WTC11 (cell line): Measurements from ENCODE around the gene EFEMP2. TPM values are rescaled to one million over a fixed set of nuclear protein-coding genes. Genes with fewer than 3 reads are reported as not detected.

Experiments
- ATF2 ChIP-seq: sonication (generic); formaldehyde crosslinking; IDR thresholded peaks from 2 replicates; pipeline ENCODE4 v1.8.1; 2022; ENCODE audit warnings: low read depth, missing genetic modification reagents, borderline replicate concordance
- CBFB ChIP-seq: sonication (generic); formaldehyde crosslinking; IDR thresholded peaks from 2 replicates; pipeline ENCODE4 v1.8.1; 2022; ENCODE audit warnings: mild to moderate bottlenecking, low read depth, missing genetic modification reagents
- ERG ChIP-seq: fragments of 250-450 bp; sonication (Bioruptor Pico); IDR thresholded peaks from 2 replicates; pipeline ENCODE4 v1.8.0; 2021; ENCODE audit warnings: mild to moderate bottlenecking
- FOXK1 ChIP-seq: sonication (generic); formaldehyde crosslinking; IDR thresholded peaks from 2 replicates; pipeline ENCODE4 v1.8.0; 2022; ENCODE audit warnings: mild to moderate bottlenecking, moderate library complexity, missing genetic modification reagents
- GABPB1 ChIP-seq: sonication (generic); formaldehyde crosslinking; IDR thresholded peaks from 2 replicates; pipeline ENCODE4 v1.8.1; 2023; ENCODE audit warnings: mild to moderate bottlenecking, missing genetic modification reagents
- IRF2 ChIP-seq: sonication (generic); formaldehyde crosslinking; IDR thresholded peaks from 2 replicates; pipeline ENCODE4 v1.8.0; 2022; ENCODE audit warnings: low read depth, missing genetic modification reagents, borderline replicate concordance
- JAZF1 ChIP-seq: fragments of 250-450 bp; sonication (Bioruptor Pico); IDR thresholded peaks from 2 replicates; pipeline ENCODE4 v1.9.0; 2021; ENCODE audit warnings: moderate library complexity, mild to moderate bottlenecking, inconsistent platforms
- KAT7 ChIP-seq: sonication (generic); formaldehyde crosslinking; IDR thresholded peaks from 2 replicates; pipeline ENCODE4 v1.8.1; 2023; ENCODE audit warnings: missing genetic modification reagents, mild to moderate bottlenecking, borderline replicate concordance
- MXD4 ChIP-seq: fragments of 250-450 bp; sonication (Bioruptor Pico); IDR thresholded peaks from 2 replicates; pipeline ENCODE4 v1.8.0; 2021; ENCODE audit warnings: mild to moderate bottlenecking, moderate library complexity, borderline replicate concordance
- MYBL2 ChIP-seq: sonication (generic); formaldehyde crosslinking; IDR thresholded peaks from 2 replicates; pipeline ENCODE4 v1.8.1; 2023; ENCODE audit warnings: mild to moderate bottlenecking, moderate library complexity, missing genetic modification reagents
- NFATC4 ChIP-seq: fragments of 250-450 bp; sonication (Bioruptor Pico); IDR thresholded peaks from 2 replicates; pipeline ENCODE4 v1.9.0; 2021; ENCODE audit warnings: mild to moderate bottlenecking
- NFYB ChIP-seq: sonication (generic); formaldehyde crosslinking; conservative IDR thresholded peaks from 2 replicates; pipeline ENCODE4 v1.8.0; 2022; ENCODE audit warnings: low read depth, missing genetic modification reagents
- NR3C1 ChIP-seq: sonication (generic); formaldehyde crosslinking; conservative IDR thresholded peaks from 2 replicates; pipeline ENCODE4 v1.8.1; 2023; ENCODE audit warnings: low read depth, mild to moderate bottlenecking, missing genetic modification reagents
- PRRX2 ChIP-seq: fragments of 250-450 bp; sonication (Bioruptor Pico); IDR thresholded peaks from 2 replicates; pipeline ENCODE4 v1.8.0; 2021; ENCODE audit warnings: mild to moderate bottlenecking
- SP1 ChIP-seq: sonication (generic); formaldehyde crosslinking; conservative IDR thresholded peaks from 2 replicates; pipeline ENCODE4 v1.8.1; 2022; ENCODE audit warnings: missing genetic modification reagents
- TCF7 ChIP-seq: sonication (generic); formaldehyde crosslinking; IDR thresholded peaks from 2 replicates; pipeline ENCODE4 v1.8.0; 2022; ENCODE audit warnings: mild to moderate bottlenecking, low read depth, missing genetic modification reagents, moderate library complexity
- TEAD4 ChIP-seq: sonication (generic); formaldehyde crosslinking; IDR thresholded peaks from 2 replicates; pipeline ENCODE4 v1.8.0; 2022; ENCODE audit warnings: mild to moderate bottlenecking, missing genetic modification reagents
- TP53 ChIP-seq: sonication (generic); formaldehyde crosslinking; IDR thresholded peaks from 2 replicates; pipeline ENCODE4 v1.8.1; 2023; ENCODE audit warnings: mild to moderate bottlenecking, missing genetic modification reagents
- ZNF138 ChIP-seq: sonication (generic); formaldehyde crosslinking; conservative IDR thresholded peaks from 2 replicates; pipeline ENCODE4 v1.8.1; 2022; ENCODE audit warnings: mild to moderate bottlenecking, moderate library complexity, missing genetic modification reagents
- ZNF232 ChIP-seq: sonication (generic); formaldehyde crosslinking; IDR thresholded peaks from 2 replicates; pipeline ENCODE4 v1.8.0; 2022; ENCODE audit warnings: mild to moderate bottlenecking, missing genetic modification reagents
- ZNF317 ChIP-seq: sonication (generic); formaldehyde crosslinking; IDR thresholded peaks from 2 replicates; pipeline ENCODE4 v1.8.1; 2023; ENCODE audit warnings: low read depth, mild to moderate bottlenecking, moderate library complexity, missing genetic modification reagents, borderline replicate concordance
- ZNF416 ChIP-seq: fragments of 250-450 bp; sonication (Bioruptor Pico); IDR thresholded peaks from 2 replicates; pipeline ENCODE4 v1.9.0; 2021; ENCODE audit warnings: mild to moderate bottlenecking, inconsistent platforms
- ZNF425 ChIP-seq: fragments of 250-450 bp; sonication (Bioruptor Pico); conservative IDR thresholded peaks from 2 replicates; pipeline ENCODE4 v1.9.0; 2021; ENCODE audit warnings: mild to moderate bottlenecking
- ZNF671 ChIP-seq: fragments of 250-450 bp; sonication (Bioruptor Pico); IDR thresholded peaks from 2 replicates; pipeline ENCODE4 v1.8.0; 2021; ENCODE audit warnings: mild to moderate bottlenecking
- total RNA-seq: library from RNA; stranded (reverse); gene quantifications from 3 replicates; pipeline ENCODE4 v1.2.3, GENCODE V29; 2021
- TF ChIP-seq, protein P1 (sequence below): sonication (generic); formaldehyde crosslinking; IDR thresholded peaks from 2 replicates; pipeline ENCODE4 v1.8.1; 2023; ENCODE audit warnings: mild to moderate bottlenecking, missing genetic modification reagents
- TF ChIP-seq, protein P2 (sequence below): sonication (generic); formaldehyde crosslinking; IDR thresholded peaks from 2 replicates; pipeline ENCODE4 v1.8.0; 2022; ENCODE audit warnings: mild to moderate bottlenecking, missing genetic modification reagents
- TF ChIP-seq, protein P3 (sequence below): sonication (generic); formaldehyde crosslinking; IDR thresholded peaks from 2 replicates; pipeline ENCODE4 v1.8.1; 2022; ENCODE audit warnings: low read depth, mild to moderate bottlenecking, moderate library complexity, missing genetic modification reagents, borderline replicate concordance
- TF ChIP-seq, protein P4 (sequence below): fragments of 250-450 bp; sonication (Bioruptor Pico); IDR thresholded peaks from 2 replicates; pipeline ENCODE4 v1.9.0; 2021; ENCODE audit warnings: mild to moderate bottlenecking
- TF ChIP-seq, protein P5 (sequence below): sonication (generic); formaldehyde crosslinking; IDR thresholded peaks from 2 replicates; pipeline ENCODE4 v1.8.0; 2022; ENCODE audit warnings: mild to moderate bottlenecking, missing genetic modification reagents

EFEMP2 gene
- total RNA-seq, 1 experiment from 2014 or later: 14.2 TPM

DNA sequence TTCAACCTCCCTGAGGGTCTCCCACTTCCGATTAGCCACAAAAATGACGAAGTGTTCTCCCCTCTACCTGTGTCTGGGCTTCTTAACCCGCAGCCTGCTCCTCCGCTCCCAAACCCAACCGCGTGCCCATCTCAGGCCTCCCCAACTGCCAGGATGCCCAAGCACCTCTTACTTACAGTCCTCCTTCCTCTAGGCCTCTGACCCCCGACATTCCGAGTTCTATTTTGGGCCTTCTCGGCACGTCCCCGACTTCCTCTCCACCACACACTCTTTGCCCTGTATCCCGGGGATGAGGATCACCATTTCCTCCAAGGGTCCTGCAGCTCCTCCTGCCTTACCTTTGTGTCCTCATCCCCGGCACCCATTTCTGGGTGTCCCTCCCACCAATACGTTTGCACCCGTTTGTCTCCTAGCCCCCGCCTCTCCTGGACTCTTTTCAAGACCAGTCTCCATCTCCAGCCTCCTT lies 12.8 kb downstream of the EFEMP2 start (continued):
- 0 out of 2 replicates have a peak, but pooled peaks have one; percentile 16 for TF ChIP-seq ZNF425 (CRISPR knock-in tag)
- 0 out of 2 replicates have a peak, but pooled peaks have one; percentile 19 for TF ChIP-seq ERG (CRISPR knock-in tag)
- TF ChIP-seq, protein P1, sequence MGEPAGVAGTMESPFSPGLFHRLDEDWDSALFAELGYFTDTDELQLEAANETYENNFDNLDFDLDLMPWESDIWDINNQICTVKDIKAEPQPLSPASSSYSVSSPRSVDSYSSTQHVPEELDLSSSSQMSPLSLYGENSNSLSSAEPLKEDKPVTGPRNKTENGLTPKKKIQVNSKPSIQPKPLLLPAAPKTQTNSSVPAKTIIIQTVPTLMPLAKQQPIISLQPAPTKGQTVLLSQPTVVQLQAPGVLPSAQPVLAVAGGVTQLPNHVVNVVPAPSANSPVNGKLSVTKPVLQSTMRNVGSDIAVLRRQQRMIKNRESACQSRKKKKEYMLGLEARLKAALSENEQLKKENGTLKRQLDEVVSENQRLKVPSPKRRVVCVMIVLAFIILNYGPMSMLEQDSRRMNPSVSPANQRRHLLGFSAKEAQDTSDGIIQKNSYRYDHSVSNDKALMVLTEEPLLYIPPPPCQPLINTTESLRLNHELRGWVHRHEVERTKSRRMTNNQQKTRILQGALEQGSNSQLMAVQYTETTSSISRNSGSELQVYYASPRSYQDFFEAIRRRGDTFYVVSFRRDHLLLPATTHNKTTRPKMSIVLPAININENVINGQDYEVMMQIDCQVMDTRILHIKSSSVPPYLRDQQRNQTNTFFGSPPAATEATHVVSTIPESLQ: no peak
- TF ChIP-seq KAT7 (CRISPR knock-in tag): no peak
- no peak for TF ChIP-seq CBFB
- TF ChIP-seq, protein P2, sequence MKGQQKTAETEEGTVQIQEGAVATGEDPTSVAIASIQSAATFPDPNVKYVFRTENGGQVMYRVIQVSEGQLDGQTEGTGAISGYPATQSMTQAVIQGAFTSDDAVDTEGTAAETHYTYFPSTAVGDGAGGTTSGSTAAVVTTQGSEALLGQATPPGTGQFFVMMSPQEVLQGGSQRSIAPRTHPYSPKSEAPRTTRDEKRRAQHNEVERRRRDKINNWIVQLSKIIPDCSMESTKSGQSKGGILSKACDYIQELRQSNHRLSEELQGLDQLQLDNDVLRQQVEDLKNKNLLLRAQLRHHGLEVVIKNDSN (CRISPR knock-in tag): no peak
- TF ChIP-seq TP53 (CRISPR knock-in tag): no peak
- TF ChIP-seq FOXK1: no peak
- TF ChIP-seq, protein P3, sequence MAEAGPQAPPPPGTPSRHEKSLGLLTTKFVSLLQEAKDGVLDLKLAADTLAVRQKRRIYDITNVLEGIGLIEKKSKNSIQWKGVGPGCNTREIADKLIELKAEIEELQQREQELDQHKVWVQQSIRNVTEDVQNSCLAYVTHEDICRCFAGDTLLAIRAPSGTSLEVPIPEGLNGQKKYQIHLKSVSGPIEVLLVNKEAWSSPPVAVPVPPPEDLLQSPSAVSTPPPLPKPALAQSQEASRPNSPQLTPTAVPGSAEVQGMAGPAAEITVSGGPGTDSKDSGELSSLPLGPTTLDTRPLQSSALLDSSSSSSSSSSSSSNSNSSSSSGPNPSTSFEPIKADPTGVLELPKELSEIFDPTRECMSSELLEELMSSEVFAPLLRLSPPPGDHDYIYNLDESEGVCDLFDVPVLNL (CRISPR knock-in tag): no peak
- no peak for TF ChIP-seq ATF2
- no peak for TF ChIP-seq ZNF138
- no peak for TF ChIP-seq NFYB (CRISPR knock-in tag)
- TF ChIP-seq, protein P4, sequence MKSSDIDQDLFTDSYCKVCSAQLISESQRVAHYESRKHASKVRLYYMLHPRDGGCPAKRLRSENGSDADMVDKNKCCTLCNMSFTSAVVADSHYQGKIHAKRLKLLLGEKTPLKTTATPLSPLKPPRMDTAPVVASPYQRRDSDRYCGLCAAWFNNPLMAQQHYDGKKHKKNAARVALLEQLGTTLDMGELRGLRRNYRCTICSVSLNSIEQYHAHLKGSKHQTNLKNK (CRISPR knock-in tag): no peak
- TF ChIP-seq, protein P5, sequence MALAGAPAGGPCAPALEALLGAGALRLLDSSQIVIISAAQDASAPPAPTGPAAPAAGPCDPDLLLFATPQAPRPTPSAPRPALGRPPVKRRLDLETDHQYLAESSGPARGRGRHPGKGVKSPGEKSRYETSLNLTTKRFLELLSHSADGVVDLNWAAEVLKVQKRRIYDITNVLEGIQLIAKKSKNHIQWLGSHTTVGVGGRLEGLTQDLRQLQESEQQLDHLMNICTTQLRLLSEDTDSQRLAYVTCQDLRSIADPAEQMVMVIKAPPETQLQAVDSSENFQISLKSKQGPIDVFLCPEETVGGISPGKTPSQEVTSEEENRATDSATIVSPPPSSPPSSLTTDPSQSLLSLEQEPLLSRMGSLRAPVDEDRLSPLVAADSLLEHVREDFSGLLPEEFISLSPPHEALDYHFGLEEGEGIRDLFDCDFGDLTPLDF (CRISPR knock-in tag): no peak
- TF ChIP-seq ZNF671: peak; percentile 49; the same call in 1 of the 2 replicates
- TF ChIP-seq ZNF232 (CRISPR knock-in tag): no peak
- TF ChIP-seq ZNF416: peak; percentile 12; the same call in 1 of the 2 replicates
- no peak for TF ChIP-seq NR3C1 (CRISPR knock-in tag)
- TF ChIP-seq PRRX2: 0 out of 2 replicates have a peak, but pooled peaks have one; percentile 71
- TF ChIP-seq MXD4 (CRISPR knock-in tag): no peak
- no peak for TF ChIP-seq SP1 (CRISPR knock-in tag)
- TF ChIP-seq TEAD4 (CRISPR knock-in tag): no peak
- 0 out of 2 replicates have a peak, but pooled peaks have one; percentile 19 for TF ChIP-seq NFATC4 (CRISPR knock-in tag)
- TF ChIP-seq MYBL2 (CRISPR knock-in tag): 0 out of 2 replicates have a peak, but pooled peaks have one; percentile 17
- TF ChIP-seq GABPB1 (CRISPR knock-in tag): no peak
- no peak for TF ChIP-seq IRF2 (CRISPR knock-in tag)
- TF ChIP-seq ZNF317: no peak
- no peak for TF ChIP-seq TCF7 (CRISPR knock-in tag)
- TF ChIP-seq JAZF1: no peak
- TF ChIP-seq, all 79 proteins: peak for 8
